Measurements from ENCODE around the gene GABRG3. TPM values are rescaled to one million over a fixed set of nuclear protein-coding genes. Genes with fewer than 3 reads are reported as not detected.

The GABRG3 gene
- total and polyA plus RNA-seq, 10 of the 15 experiments (the other 5 are each of a cell fraction or from before 2014, with no cell fraction given): 0.15 TPM; not detected in 9

DNA sequence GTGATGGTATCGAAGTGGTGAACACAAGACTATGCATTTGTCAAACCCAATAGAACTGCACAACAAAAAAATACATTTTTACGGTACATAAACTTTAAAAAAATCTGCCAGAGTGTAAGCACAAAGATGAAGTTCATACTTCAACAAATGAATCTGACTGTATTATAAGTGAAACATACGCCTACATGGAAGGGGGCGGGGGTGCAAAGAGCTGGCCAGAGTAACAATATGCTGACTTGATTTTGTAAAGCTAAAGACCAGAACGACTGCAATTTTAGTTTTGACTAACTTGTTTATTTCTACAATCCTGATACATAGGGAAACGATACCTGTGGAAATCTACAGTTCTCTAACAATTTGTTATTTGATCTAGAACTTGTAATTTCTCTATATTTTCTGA is 426.0 kb downstream of the GABRG3 start:
- CTCF ChIA-PET: no interaction called here
- in situ Hi-C loops (cut with MboI): loop anchor here (10.0 kb wide), 1 partner anchor 58 kb away; no protein-coding TSS in a partner anchor
- no peak overlapping the region for H3K4me3 ChIP-seq
- no peaks in the 10 kb centered on the region for H4K20me1 ChIP-seq (ENCODE audit: control insufficient read depth, insufficient read depth)
- WGBS (ENCODE audit: insufficient coverage, insufficient replicate concordance, low lambda C conversion rate, missing lambda C conversion rate): 52% methylated on average over 6 of the region's 6 CpGs
- POLR2A ChIA-PET: no interaction called here
- H3K9ac ChIP-seq (ENCODE audit: control insufficient read depth, insufficient read depth, low read length): no peak overlapping the region
- H3K4me1 ChIP-seq (ENCODE audit: control insufficient read depth, insufficient read depth, low read length): no peaks in the 10 kb centered on the region
- BruUV-seq (replicated peaks): no TSS peak
- DNase-seq (ENCODE audit: low read depth, low spot score): no peak
- no peak overlapping the region for H2AFZ ChIP-seq (ENCODE audit: control insufficient read depth, low read depth, low read length)
- ATAC-seq: no peak
- SMC1A ChIA-PET (ENCODE audit: uncharacterized antibody, unreplicated experiment): interaction anchor here (0.7 kb wide), 1 partner anchor 471 kb away, joined by 3 read pairs; no protein-coding TSS in a partner anchor
- intact Hi-C loops (cut with micrococcal nuclease; ENCODE audit: unreplicated experiment): no loop called here
- no peaks in the 10 kb centered on the region for H3K27me3 ChIP-seq (replicated peaks in 1 of 2; ENCODE audit: control insufficient read depth in 2 of 2, insufficient read depth in 2 of 2, low read length in 1 of 2)
- H3K79me2 ChIP-seq (ENCODE audit: control insufficient read depth, insufficient read depth, low read length): no peaks in the 10 kb centered on the region
- TF ChIP-seq MYC (IDR thresholded peaks at IDR 0.05; ENCODE audit: insufficient read depth, insufficient read length, insufficient replicate concordance, low read length, severe bottlenecking) (no peak), BCL11A (IDR thresholded peaks at IDR 0.05; ENCODE audit: low read depth, low read length) (no peak), ZBTB11 (CRISPR knock-in tag; IDR thresholded peaks at IDR 0.05) (no peak), CREM (IDR thresholded peaks at IDR 0.05; ENCODE audit: low read depth) (no peak), ZBTB4 (CRISPR knock-in tag; IDR thresholded peaks at IDR 0.05) (no peak), RBBP5 (conservative IDR thresholded peaks at IDR 0.05) (no peak)
- RAD21 ChIA-PET (ENCODE audit: unreplicated experiment): no interaction called here
- no peak overlapping the region for H3K27ac ChIP-seq (ENCODE audit: control insufficient read depth, insufficient read depth)
- H3K36me3 ChIP-seq (ENCODE audit: control insufficient read depth in 2 of 2, insufficient read depth in 2 of 2, low read length in 1 of 2): no peaks in the 10 kb centered on the region
- no peak for FAIRE-seq
- H3K9me3 ChIP-seq (replicated peaks; ENCODE audit: control insufficient read depth, insufficient read depth, low read length): no peaks in the 10 kb centered on the region; the same call in 2 of the 3 replicates
- no peak overlapping the region for H3K4me2 ChIP-seq (ENCODE audit: control insufficient read depth, insufficient read depth)
